ENCODE data around the gene SSC4D.
"Not testable (repeated sequence)": the region's sequence is repeated elsewhere in the genome, so short reads cannot be mapped to it uniquely, and the experiment has no call there.

Gene SSC4D

GRCh38 chr7:76403097-76403496 is 6.4 kb downstream of the SSC4D start:
- not testable (repeated sequence) for H3K27ac Mint-ChIP-seq; H3K9me3 Mint-ChIP-seq; H3K4me3 Mint-ChIP-seq; H3K27me3 Mint-ChIP-seq; DNase-seq; ATAC-seq; H3K4me1 Mint-ChIP-seq; H3K36me3 Mint-ChIP-seq (ENCODE audit: low read depth)

- Mint-ChIP-seq H3K9me3 (no peaks in the 10 kb centered on the region), H3K4me3 (no peak overlapping the region), H3K4me1 (peaks cover 20% of the 10 kb centered on the region), H3K36me3 (ENCODE audit: low read depth) (no peaks in the 10 kb centered on the region), H3K27ac (no peak overlapping the region), H3K27me3 (no peaks in the 10 kb centered on the region)
- ATAC-seq (no peak), DNase-seq (no peak)
These were observed 9.2 kb downstream of the SSC4D start for GRCh38 chr7:76400248-76400647.

- ATAC-seq (peak; percentile 44), DNase-seq (peak; percentile 86)
- Mint-ChIP-seq H3K27me3 (no peaks in the 10 kb centered on the region), H3K27ac (peak overlapping the region; percentile 82), H3K36me3 (ENCODE audit: low read depth) (no peaks in the 10 kb centered on the region), H3K4me3 (peak overlapping the region; percentile 83), H3K9me3 (no peaks in the 10 kb centered on the region), H3K4me1 (peaks cover 24% of the 10 kb centered on the region)
These were observed 11.9 kb downstream of the SSC4D start for GRCh38 chr7:76397409-76398183.

- ATAC-seq, result no peak
- peak overlapping the region; percentile 83 for H3K4me3 Mint-ChIP-seq
- no peaks in the 10 kb centered on the region for H3K27me3 Mint-ChIP-seq
- H3K36me3 Mint-ChIP-seq (ENCODE audit: low read depth), result no peaks in the 10 kb centered on the region
- DNase-seq, result no peak
- H3K4me1 Mint-ChIP-seq, result peaks cover 29% of the 10 kb centered on the region
- no peak overlapping the region for H3K27ac Mint-ChIP-seq
- no peaks in the 10 kb centered on the region for H3K9me3 Mint-ChIP-seq
These were observed 12.6 kb downstream of the SSC4D start for GRCh38 chr7:76396864-76397263.

GRCh38 chr7:76395965-76396726 is 13.4 kb downstream of the SSC4D start:
- Mint-ChIP-seq H3K4me1 (peaks cover 29% of the 10 kb centered on the region), H3K4me3 (no peak overlapping the region), H3K27me3 (no peaks in the 10 kb centered on the region), H3K9me3 (no peaks in the 10 kb centered on the region), H3K27ac (no peak overlapping the region), H3K36me3 (ENCODE audit: low read depth) (no peaks in the 10 kb centered on the region)
- DNase-seq, result no peak
- ATAC-seq, result no peak

GRCh38 chr7:76395605-76395964 is 13.9 kb downstream of the SSC4D start:
- H3K36me3 Mint-ChIP-seq (ENCODE audit: low read depth); H3K4me3 Mint-ChIP-seq; ATAC-seq; H3K27me3 Mint-ChIP-seq; H3K27ac Mint-ChIP-seq; H3K9me3 Mint-ChIP-seq; DNase-seq: not testable (repeated sequence)
- H3K4me1 Mint-ChIP-seq, result peaks cover 29% of the 10 kb centered on the region

GRCh38 chr7:76394957-76395356 is 14.5 kb downstream of the SSC4D start:
- Mint-ChIP-seq H3K27me3 (no peaks in the 10 kb centered on the region), H3K4me3 (no peak overlapping the region), H3K27ac (no peak overlapping the region), H3K4me1 (peaks cover 29% of the 10 kb centered on the region), H3K36me3 (ENCODE audit: low read depth) (no peaks in the 10 kb centered on the region), H3K9me3 (no peaks in the 10 kb centered on the region)
- DNase-seq, result no peak
- no peak for ATAC-seq

- Mint-ChIP-seq H3K4me1 (peaks cover 31% of the 10 kb centered on the region), H3K27me3 (no peaks in the 10 kb centered on the region), H3K36me3 (ENCODE audit: low read depth) (no peaks in the 10 kb centered on the region), H3K4me3 (peak overlapping the region; percentile 75), H3K27ac (peak overlapping the region; percentile 95), H3K9me3 (no peaks in the 10 kb centered on the region)
- ATAC-seq (peak; percentile 85), DNase-seq (peak; percentile 95)
These were observed 16.1 kb downstream of the SSC4D start for GRCh38 chr7:76393116-76394031.

GRCh38 chr7:76392531-76393115 is 16.9 kb downstream of the SSC4D start:
- H3K36me3 Mint-ChIP-seq (ENCODE audit: low read depth), result no peaks in the 10 kb centered on the region
- peak overlapping the region; percentile 75 for H3K4me3 Mint-ChIP-seq
- H3K4me1 Mint-ChIP-seq, result peaks cover 27% of the 10 kb centered on the region
- H3K27me3 Mint-ChIP-seq, result no peaks in the 10 kb centered on the region
- DNase-seq (no peak), ATAC-seq (no peak)
- H3K9me3 Mint-ChIP-seq, result no peaks in the 10 kb centered on the region
- peak overlapping the region; percentile 95 for H3K27ac Mint-ChIP-seq

- Mint-ChIP-seq H3K36me3 (ENCODE audit: low read depth) (no peaks in the 10 kb centered on the region), H3K4me1 (peaks cover 20% of the 10 kb centered on the region), H3K9me3 (no peaks in the 10 kb centered on the region), H3K27ac (no peak overlapping the region), H3K4me3 (no peak overlapping the region), H3K27me3 (no peaks in the 10 kb centered on the region)
- no peak for DNase-seq
- no peak for ATAC-seq
These were observed 19.4 kb downstream of the SSC4D start for GRCh38 chr7:76390092-76390491.

GRCh38 chr7:76387789-76388188 is 21.7 kb downstream of the SSC4D start:
- H3K27ac Mint-ChIP-seq, DNase-seq, H3K4me3 Mint-ChIP-seq: not testable (repeated sequence)

GRCh38 chr7:76386691-76387260 is 22.7 kb downstream of the SSC4D start:
- Mint-ChIP-seq H3K4me3 (no peak overlapping the region), H3K27ac (no peak overlapping the region), H3K9me3 (no peaks in the 10 kb centered on the region), H3K27me3 (no peaks in the 10 kb centered on the region), H3K4me1 (peaks cover 5% of the 10 kb centered on the region), H3K36me3 (ENCODE audit: low read depth) (no peaks in the 10 kb centered on the region)
- ATAC-seq (no peak), DNase-seq (no peak)

More at GRCh38 chr7:76387789-76388188, 21.7 kb downstream of the SSC4D start:
- H3K36me3 Mint-ChIP-seq (ENCODE audit: low read depth); ATAC-seq; H3K9me3 Mint-ChIP-seq; H3K27me3 Mint-ChIP-seq: not testable (repeated sequence)
- peaks cover 13% of the 10 kb centered on the region for H3K4me1 Mint-ChIP-seq

- H3K27ac Mint-ChIP-seq, result no peak overlapping the region
- no peak for ATAC-seq
- H3K27me3 Mint-ChIP-seq, result no peaks in the 10 kb centered on the region
- H3K9me3 Mint-ChIP-seq, result no peaks in the 10 kb centered on the region
- H3K4me3 Mint-ChIP-seq, result no peak overlapping the region
- H3K4me1 Mint-ChIP-seq, result peaks cover 13% of the 10 kb centered on the region
- H3K36me3 Mint-ChIP-seq (ENCODE audit: low read depth), result no peaks in the 10 kb centered on the region
- DNase-seq, result no peak
These were observed 26.2 kb downstream of the SSC4D start for GRCh38 chr7:76383089-76383944.

Measured in activated naive CD8-positive, alpha-beta T cell treated with anti-CD3 and anti-CD28 coated beads, Interleukin-2, amount 50 U/mL, for 24 hours (primary cell).